ENCODE measurements around the gene SLC12A8. TPM values are rescaled to one million over a fixed set of nuclear protein-coding genes. Genes with fewer than 3 reads are reported as not detected.
A peak's percentile ranks its signal among the peaks of the same experiment; 100 is the strongest.

The SLC12A8 gene
- total RNA-seq, 1 donor from 2014 or later = 9.1 TPM

DNA sequence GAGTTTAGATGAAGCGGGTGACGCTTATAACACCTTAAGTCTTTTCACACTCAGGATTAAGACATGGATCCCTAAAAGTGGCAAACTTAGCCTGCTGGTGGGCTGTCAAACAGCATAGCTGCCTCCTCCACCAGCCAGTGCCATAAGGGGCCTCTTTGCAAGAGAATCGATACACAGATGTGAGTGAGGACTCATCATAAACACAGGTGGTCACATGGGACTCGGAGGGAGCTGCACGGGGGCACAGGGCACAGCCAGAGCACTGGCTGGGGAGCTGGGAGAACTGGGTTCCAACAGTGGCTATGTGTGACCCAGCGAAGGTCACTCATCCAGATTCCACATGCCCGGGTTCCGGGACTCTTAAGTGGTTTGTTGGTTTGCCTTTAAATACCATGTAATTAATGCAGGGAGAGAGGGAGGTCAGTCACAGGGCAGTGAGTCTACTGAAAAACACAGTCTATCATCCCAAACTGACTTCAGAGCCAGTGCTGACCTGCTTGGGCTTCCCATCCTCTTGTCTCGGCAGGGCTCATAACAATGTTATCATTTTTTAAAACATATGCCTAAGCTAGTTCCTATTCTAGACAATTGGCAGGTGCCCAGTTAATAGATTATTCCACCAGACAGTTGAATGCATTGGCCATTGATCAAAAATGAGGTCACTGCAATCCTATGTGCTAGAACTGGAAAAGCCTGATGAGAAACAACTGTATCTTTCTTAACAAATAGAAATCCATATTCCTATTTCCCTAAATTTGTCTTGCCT lies 51.8 kb downstream of the SLC12A8 start:
- Histone ChIP-seq H3K27me3 (ENCODE audit: low read depth) (no peaks in the 10 kb centered on the region), H3K36me3 (no peaks in the 10 kb centered on the region), H3K4me1 (peaks cover 52% of the 10 kb centered on the region), H3K4me3 (no peak overlapping the region), H3K9me3 (no peaks in the 10 kb centered on the region), H3K27ac (peak overlapping the region; percentile 19)
- DNase-seq (no peak), ATAC-seq (no peak)
- intact Hi-C loops (cut with DNase I) = no loop called here
- TF ChIP-seq, protein P1, sequence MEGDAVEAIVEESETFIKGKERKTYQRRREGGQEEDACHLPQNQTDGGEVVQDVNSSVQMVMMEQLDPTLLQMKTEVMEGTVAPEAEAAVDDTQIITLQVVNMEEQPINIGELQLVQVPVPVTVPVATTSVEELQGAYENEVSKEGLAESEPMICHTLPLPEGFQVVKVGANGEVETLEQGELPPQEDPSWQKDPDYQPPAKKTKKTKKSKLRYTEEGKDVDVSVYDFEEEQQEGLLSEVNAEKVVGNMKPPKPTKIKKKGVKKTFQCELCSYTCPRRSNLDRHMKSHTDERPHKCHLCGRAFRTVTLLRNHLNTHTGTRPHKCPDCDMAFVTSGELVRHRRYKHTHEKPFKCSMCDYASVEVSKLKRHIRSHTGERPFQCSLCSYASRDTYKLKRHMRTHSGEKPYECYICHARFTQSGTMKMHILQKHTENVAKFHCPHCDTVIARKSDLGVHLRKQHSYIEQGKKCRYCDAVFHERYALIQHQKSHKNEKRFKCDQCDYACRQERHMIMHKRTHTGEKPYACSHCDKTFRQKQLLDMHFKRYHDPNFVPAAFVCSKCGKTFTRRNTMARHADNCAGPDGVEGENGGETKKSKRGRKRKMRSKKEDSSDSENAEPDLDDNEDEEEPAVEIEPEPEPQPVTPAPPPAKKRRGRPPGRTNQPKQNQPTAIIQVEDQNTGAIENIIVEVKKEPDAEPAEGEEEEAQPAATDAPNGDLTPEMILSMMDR (IDR thresholded peaks at IDR 0.05) = no peak

DNA sequence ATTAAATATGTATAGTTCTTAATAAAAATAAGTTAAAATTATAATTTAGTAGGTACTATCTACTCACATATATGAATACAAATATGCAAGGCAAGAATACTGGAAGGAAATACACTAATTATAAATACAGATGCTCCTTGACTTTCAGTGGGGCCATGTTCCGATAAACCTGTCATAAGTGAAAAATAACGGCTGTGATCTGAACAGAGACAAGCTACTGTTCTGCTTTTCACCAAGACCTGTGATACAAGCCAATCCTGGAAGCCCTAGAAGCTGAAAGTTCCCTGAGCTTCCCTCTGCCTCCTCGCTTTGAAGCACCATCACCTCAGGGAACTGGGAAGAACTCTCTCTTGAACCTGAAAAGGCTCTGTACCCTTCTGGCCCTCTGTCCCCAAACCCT lies 55.4 kb downstream of the SLC12A8 start:
- TF ChIP-seq, protein P1 (IDR thresholded peaks at IDR 0.05) = no peak
- Histone ChIP-seq H3K4me3 (no peak overlapping the region), H3K4me1 (peaks cover 27% of the 10 kb centered on the region), H3K9me3 (no peaks in the 10 kb centered on the region), H3K27me3 (ENCODE audit: low read depth) (no peaks in the 10 kb centered on the region), H3K27ac (no peak overlapping the region), H3K36me3 (no peaks in the 10 kb centered on the region)
- no peak for ATAC-seq
- no peak for DNase-seq
- intact Hi-C loops (cut with DNase I) = no loop called here

DNA sequence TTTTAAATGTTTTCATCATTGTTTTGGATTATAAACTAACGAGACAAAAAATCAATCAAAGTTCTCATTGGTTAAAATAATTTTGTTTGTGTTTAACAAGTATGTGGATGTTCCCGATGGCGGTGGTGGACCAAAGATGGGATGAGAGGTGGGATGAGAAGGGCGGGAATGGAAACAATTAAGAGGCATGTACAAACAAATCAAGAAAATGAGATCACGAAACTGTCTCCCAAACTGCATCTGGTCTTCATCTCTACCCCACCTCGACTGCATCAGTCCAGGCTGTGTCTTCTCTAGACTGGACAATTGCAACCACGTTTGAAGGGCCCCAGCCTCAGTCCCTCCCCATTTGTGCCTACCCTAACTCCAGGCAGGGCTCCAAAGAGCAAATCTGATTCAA lies 56.1 kb downstream of the SLC12A8 start:
- Histone ChIP-seq H3K27me3 (ENCODE audit: low read depth) (no peaks in the 10 kb centered on the region), H3K36me3 (no peaks in the 10 kb centered on the region), H3K9me3 (no peaks in the 10 kb centered on the region), H3K4me3 (no peak overlapping the region), H3K4me1 (peaks cover 19% of the 10 kb centered on the region), H3K27ac (no peak overlapping the region)
- ATAC-seq = no peak
- DNase-seq = no peak
- TF ChIP-seq, protein P1 (IDR thresholded peaks at IDR 0.05) = no peak
- intact Hi-C loops (cut with DNase I) = no loop called here

DNA sequence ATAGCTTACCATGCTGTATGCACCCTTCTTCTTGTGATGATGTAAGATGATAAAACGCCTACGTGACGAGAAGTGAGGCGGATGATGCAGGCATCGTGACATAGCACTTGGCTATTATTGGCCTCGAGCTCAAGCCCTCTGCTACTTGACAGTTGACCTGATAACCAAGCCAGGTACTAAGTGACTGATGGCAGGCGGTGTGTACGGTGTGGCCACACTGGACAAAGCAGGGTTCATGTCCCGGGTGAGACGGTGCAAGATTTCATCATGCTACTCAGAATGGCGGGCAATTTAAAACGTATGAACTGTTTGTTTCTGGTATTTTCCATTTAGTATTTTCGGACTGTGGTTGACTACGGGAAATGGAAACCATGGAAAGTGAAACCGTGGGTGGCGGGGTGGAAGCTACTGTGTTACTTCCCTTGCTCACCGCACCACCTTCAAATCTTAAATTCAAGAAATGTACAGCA lies 57.7 kb downstream of the SLC12A8 start:
- Histone ChIP-seq H3K9me3 (no peaks in the 10 kb centered on the region), H3K4me1 (peaks cover 12% of the 10 kb centered on the region), H3K27ac (no peak overlapping the region), H3K27me3 (ENCODE audit: low read depth) (no peaks in the 10 kb centered on the region), H3K4me3 (no peak overlapping the region), H3K36me3 (no peaks in the 10 kb centered on the region)
- no peak for DNase-seq
- TF ChIP-seq, protein P1 (IDR thresholded peaks at IDR 0.05) = no peak
- ATAC-seq = no peak
- intact Hi-C loops (cut with DNase I) = no loop called here

DNA sequence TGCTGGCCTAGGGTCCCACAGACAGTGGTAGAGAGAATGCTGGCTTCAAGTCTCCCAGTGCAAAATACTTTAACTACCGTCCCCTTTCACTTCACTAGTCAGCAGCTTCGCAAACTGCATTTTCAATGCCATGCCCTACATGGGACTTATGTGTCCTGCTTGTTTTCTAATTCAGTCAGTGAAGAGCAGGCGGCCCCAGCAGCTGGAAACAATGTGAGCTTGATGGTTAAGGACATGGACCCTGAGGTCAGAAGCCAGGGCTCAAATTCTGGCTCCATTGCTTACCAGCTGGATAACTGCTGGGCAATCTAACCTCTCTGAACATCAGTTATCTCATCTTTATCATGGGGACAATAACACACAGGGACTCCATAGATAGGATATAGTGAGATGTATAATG lies 58.4 kb downstream of the SLC12A8 start:
- H3K36me3 ChIP-seq = no peaks in the 10 kb centered on the region
- no peaks in the 10 kb centered on the region for H3K9me3 ChIP-seq
- no peaks in the 10 kb centered on the region for H3K27me3 ChIP-seq (ENCODE audit: low read depth)
- DNase-seq (no peak), ATAC-seq (no peak)
- intact Hi-C loops (cut with DNase I) = no loop called here
- H3K4me3 ChIP-seq = no peak overlapping the region
- H3K4me1 ChIP-seq = peaks cover 19% of the 10 kb centered on the region
- TF ChIP-seq, protein P1 (IDR thresholded peaks at IDR 0.05) = no peak
- no peak overlapping the region for H3K27ac ChIP-seq
